ENCODE measurements around the gene RUNX1.

GRCh38 chr21:34910396-34910795, 138.7 kb downstream of the RUNX1 start:
- TF ChIP-seq CTCF (IDR thresholded peaks at IDR 0.05): no peak
- TF ChIP-seq POLR2A (IDR thresholded peaks at IDR 0.05): no peak
